ENCODE results near the gene PPP1R9B.

- TF ChIP-seq SIN3A (IDR thresholded peaks at IDR 0.05; ENCODE audit: borderline replicate concordance, insufficient read depth, low read length) (no peak), FOXP2 (optimal IDR thresholded peaks at IDR 0.05; ENCODE audit: borderline replicate concordance, extremely low read depth, extremely low read length, insufficient read depth) (no peak), POLR2AphosphoS5 (IDR thresholded peaks at IDR 0.05; ENCODE audit: low read depth, low read length) (no peak), TAF1 (IDR thresholded peaks at IDR 0.05; ENCODE audit: borderline replicate concordance, insufficient read depth, low read length) (no peak)
These were observed 14.6 kb upstream of the PPP1R9B start for GRCh38 chr17:50165066-50165465.
